IMR-90 (cell line): ENCODE data around the gene SEMA6A. TPM values are rescaled to one million over a fixed set of nuclear protein-coding genes. Genes with fewer than 3 reads are reported as not detected.

ENCODE experiments used
- ATAC-seq: fragments of 200-7000 bp; cut with Tn5 transposase; 2 replicates; pipeline ENCODE4 v1.9.1; 2020; ENCODE audit warnings: low read depth, mild to moderate bottlenecking, moderate library complexity
- BruUV-seq: library from RNA; stranded (reverse); fragments of 400-500 nt; replicated peaks from 2 replicates; lab custom pipeline; 2021; lab: Mats Ljungman, UMichigan
- CTCF ChIA-PET: fragments of 300-600 bp; formaldehyde crosslinking; extraction: SDS; loops from one replicate; lab custom pipeline; 2021; ENCODE audit warnings: antibody characterized with exemption; lab: Yijun Ruan, JAX
- POLR2A ChIA-PET: fragments of 300-600 bp; sonication (Branson Sonifier 250); formaldehyde crosslinking; loops from one replicate; lab custom pipeline; 2022; ENCODE audit warnings: antibody characterized with exemption; ENCODE audit not compliant: unreplicated experiment; lab: Charles Lee
- DNase-seq: peaks from one replicate; pipeline ENCODE4 v3.0.0; 2013
- H2AFZ ChIP-seq: replicated peaks from 2 replicates; pipeline ENCODE3; 2013; ENCODE audit warnings: low read length, mild to moderate bottlenecking; ENCODE audit not compliant: poor library complexity
- H2AK5ac ChIP-seq: 2 replicates; pipeline ENCODE4 v1.6.1; 2013; ENCODE audit warnings: low read depth, low read length, inconsistent platforms
- H2AK9ac ChIP-seq: replicated peaks from 2 replicates; pipeline ENCODE3; 2013; ENCODE audit warnings: mild to moderate bottlenecking, low read depth, low read length, moderate library complexity; ENCODE audit not compliant: poor library complexity
- H2BK120ac ChIP-seq: 2 replicates; pipeline ENCODE4 v1.6.1; 2013; ENCODE audit warnings: low read depth, low read length, inconsistent platforms
- H2BK15ac ChIP-seq: 3 replicates; pipeline ENCODE4 v1.6.1; 2013; ENCODE audit warnings: low read depth, low read length, inconsistent platforms
- H2BK20ac ChIP-seq: 2 replicates; pipeline ENCODE4 v1.6.1; 2013; ENCODE audit warnings: low read depth, mild to moderate bottlenecking, inconsistent platforms, low read length, moderate library complexity
- H2BK5ac ChIP-seq: 2 replicates; pipeline ENCODE4 v1.6.1; 2013; ENCODE audit warnings: mild to moderate bottlenecking, low read depth, low read length, inconsistent platforms; ENCODE audit not compliant: poor library complexity, severe bottlenecking
- H3K14ac ChIP-seq: replicated peaks from 2 replicates; pipeline ENCODE4 v1.6.1; 2013; ENCODE audit warnings: low read depth, low read length, inconsistent platforms
- H3K18ac ChIP-seq: 2 replicates; pipeline ENCODE4 v1.6.1; 2013; ENCODE audit warnings: low read depth, low read length, control low read depth
- H3K23ac ChIP-seq: 2 replicates; pipeline ENCODE4 v1.6.1; 2013; ENCODE audit warnings: low read depth, low read length, inconsistent platforms
- H3K27ac ChIP-seq: 2 replicates; pipeline ENCODE4 v1.5.1; 2013; ENCODE audit warnings: mild to moderate bottlenecking, control low read depth, low read length; ENCODE audit not compliant: insufficient read depth
- H3K27me3 ChIP-seq: 2 replicates; pipeline ENCODE4 v1.6.1; 2013; ENCODE audit warnings: low read length; ENCODE audit not compliant: control insufficient read depth, insufficient read depth
- H3K36me3 ChIP-seq: 2 replicates; pipeline ENCODE4 v1.6.1; 2013; ENCODE audit warnings: low read length, mixed read lengths; ENCODE audit not compliant: control insufficient read depth, insufficient read depth
- H3K4ac ChIP-seq: 2 replicates; pipeline ENCODE4 v1.6.1; 2013; ENCODE audit warnings: low read depth, low read length, inconsistent platforms
- H3K4me1 ChIP-seq: 2 replicates; pipeline ENCODE4 v1.6.1; 2013; ENCODE audit warnings: low read length, mixed read lengths; ENCODE audit not compliant: control insufficient read depth, insufficient read depth
- H3K4me2 ChIP-seq: 2 replicates; pipeline ENCODE4 v1.6.1; 2013; ENCODE audit warnings: low read depth, mild to moderate bottlenecking, control low read depth, low read length, moderate library complexity
- H3K4me3 ChIP-seq: 2 replicates; pipeline ENCODE4 v1.5.1; 2013; ENCODE audit warnings: low read depth, mild to moderate bottlenecking, control low read depth, low read length, moderate library complexity; ENCODE audit not compliant: insufficient read depth
- H3K56ac ChIP-seq: 2 replicates; pipeline ENCODE4 v1.6.1; 2013; ENCODE audit warnings: low read length, inconsistent platforms; ENCODE audit not compliant: insufficient read depth; ENCODE audit errors: extremely low read depth
- H3K79me1 ChIP-seq, 2 experiments: 2 replicates each; pipeline ENCODE4 v1.6.1; 2013; ENCODE audit warnings: low read length in 2 of 2, inconsistent platforms in 1 of 2, low read depth in 1 of 2
- H3K9ac ChIP-seq: 2 replicates; pipeline ENCODE4 v1.6.1; 2013; ENCODE audit warnings: low read depth, low read length, control low read depth
- H3K9me1 ChIP-seq: 2 replicates; pipeline ENCODE4 v1.6.1; 2013; ENCODE audit warnings: low read length, inconsistent platforms; ENCODE audit not compliant: insufficient read depth
- H3K9me3 ChIP-seq: 2 replicates; pipeline ENCODE4 v1.6.1; 2013; ENCODE audit warnings: low read length; ENCODE audit not compliant: control insufficient read depth, insufficient read depth
- H4K20me1 ChIP-seq: 2 replicates; pipeline ENCODE4 v1.6.1; 2013; ENCODE audit warnings: low read length, inconsistent platforms; ENCODE audit not compliant: insufficient read depth
- H4K5ac ChIP-seq: 2 replicates; pipeline ENCODE4 v1.6.1; 2013; ENCODE audit warnings: mild to moderate bottlenecking, low read depth, low read length, control low read depth
- H4K8ac ChIP-seq, 2 experiments: 2 replicates each; pipeline ENCODE4 v1.6.1; 2013; ENCODE audit warnings: low read depth in 2 of 2, low read length in 2 of 2, control low read depth in 1 of 2, inconsistent platforms in 1 of 2
- H4K91ac ChIP-seq: 2 replicates; pipeline ENCODE4 v1.6.1; 2013; ENCODE audit warnings: low read depth, low read length, inconsistent platforms; ENCODE audit not compliant: insufficient read depth
- FOS ChIP-seq: fragments of 150-350 bp; IDR thresholded peaks from 2 replicates; pipeline ENCODE4 v1.6.1; 2016; ENCODE audit warnings: low read depth, low read length
- MAFK ChIP-seq: IDR thresholded peaks from 2 replicates; pipeline ENCODE4 v1.6.1; 2012; ENCODE audit warnings: low read depth, low read length, improper control_type of control experiment
- MAZ ChIP-seq: IDR thresholded peaks from 2 replicates; pipeline ENCODE4 v1.6.1; 2012; ENCODE audit warnings: low read depth, mild to moderate bottlenecking, low read length, improper control_type of control experiment, moderate library complexity, borderline replicate concordance
- RFX5 ChIP-seq: IDR thresholded peaks from 2 replicates; pipeline ENCODE4 v1.8.0; 2012; ENCODE audit warnings: low read depth, mild to moderate bottlenecking, low read length, moderate library complexity
- WGBS, 2 experiments: methylation state at CpG; one replicate each; pipeline versions ENCODE4 v1.1.5 to v1.1.7; 2013; ENCODE audit warnings: missing lambda C conversion rate in 2 of 2; ENCODE audit not compliant: insufficient read length in 1 of 2; ENCODE audit errors: extremely low coverage in 2 of 2; 5-methylcytosine and 5-hydroxymethylcytosine counted together
- dilution Hi-C: fragments of 300-500 bp; cut with HindIII; formaldehyde crosslinking; loops from one replicate; pipeline ENCODE4 v1.14.3; 2018; ENCODE audit warnings: low sequenced_read_pairs; ENCODE audit not compliant: unreplicated experiment
- in situ Hi-C: fragments of 300-500 bp; cut with MboI; formaldehyde crosslinking; loops from 3 replicates; pipeline ENCODE4 v1.14.3; 2019; ENCODE audit warnings: low sequenced_read_pairs, inconsistent platforms, mixed read lengths
- intact Hi-C: fragments of 100-400 bp; cut with micrococcal nuclease; formaldehyde crosslinking; loops from 2 replicates; pipeline ENCODE4 v1.10.0; 2022
- polyA plus RNA-seq, 3 experiments: library from polyadenylated mRNA; depleted of rRNA; stranded (reverse); fragments of >200 nt; gene quantifications; 2 replicates each; pipeline ENCODE4 v1.2.3, GENCODE V29; 2012; ENCODE audit warnings: low replicate concordance in 1 of 3
- total RNA-seq: library from RNA; depleted of rRNA; stranded (reverse); fragments of >200 nt; gene quantifications from 2 replicates; pipeline ENCODE4 v1.2.3, GENCODE V29; 2012

Gene SEMA6A
- total and polyA plus RNA-seq, 2 of the 4 experiments (the other 2 are of a cell fraction): 0.27 to 0.36 TPM

DNA sequence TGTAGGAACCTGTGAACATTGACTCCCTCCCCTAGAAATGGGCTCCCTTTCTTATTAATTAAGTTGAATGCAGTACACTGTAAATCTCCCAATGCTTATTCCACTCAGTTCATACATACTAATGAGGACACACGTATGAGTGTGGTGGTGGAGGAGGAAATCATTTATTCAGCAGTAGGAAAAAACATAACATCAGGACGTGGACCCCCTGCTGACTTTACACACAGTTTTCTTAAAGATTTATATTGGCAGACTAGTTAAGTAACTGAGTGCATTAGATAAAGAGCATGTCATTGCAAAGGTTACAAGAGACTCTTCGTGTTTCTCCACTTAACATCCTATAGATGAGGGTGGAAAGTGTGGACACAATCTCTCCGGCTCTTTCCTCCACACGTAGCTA, 37.8 kb upstream of the SEMA6A start:
- no peaks in the 10 kb centered on the region for H4K20me1 ChIP-seq
- ChIA-PET POLR2A (no interaction called here), CTCF (no interaction called here)
- no peak overlapping the region for H2BK5ac ChIP-seq
- H3K27me3 ChIP-seq: no peaks in the 10 kb centered on the region
- no peak overlapping the region for H3K4me3 ChIP-seq
- H3K4me2 ChIP-seq: no peak overlapping the region
- no TSS peak for BruUV-seq
- H3K4ac ChIP-seq: no peak overlapping the region
- H2BK20ac ChIP-seq: no peak overlapping the region
- in situ Hi-C loops (no loop called here), dilution Hi-C loops (no loop called here), intact Hi-C loops (no loop called here)
- no peak overlapping the region for H3K23ac ChIP-seq
- no peak overlapping the region for H2AK9ac ChIP-seq
- H3K9ac ChIP-seq: no peak overlapping the region
- TF ChIP-seq RFX5: no peak
- no peak for TF ChIP-seq MAFK
- no peak for TF ChIP-seq MAZ
- no peak for TF ChIP-seq FOS
- no peak overlapping the region for H3K56ac ChIP-seq
- H2BK15ac ChIP-seq: no peak overlapping the region
- no peaks in the 10 kb centered on the region for H3K4me1 ChIP-seq
- peaks cover 4% of the 10 kb centered on the region; the same call in 1 of the 2 replicates for H3K9me3 ChIP-seq
- no peaks in the 10 kb centered on the region for H3K79me1 ChIP-seq
- no peak overlapping the region for H3K27ac ChIP-seq
- H3K9me1 ChIP-seq: no peaks in the 10 kb centered on the region
- no peak for DNase-seq
- no peak overlapping the region for H3K18ac ChIP-seq
- no peak overlapping the region for H4K91ac ChIP-seq
- no peak overlapping the region for H2AK5ac ChIP-seq
- no peak overlapping the region for H3K14ac ChIP-seq
- no CpG with 5 or more reads among the region's 5 CpGs for WGBS, 2 experiments
- H4K8ac ChIP-seq: no peak overlapping the region
- H3K36me3 ChIP-seq: no peaks in the 10 kb centered on the region
- H4K5ac ChIP-seq: no peak overlapping the region
- no peak for ATAC-seq
- H2AFZ ChIP-seq: no peak overlapping the region
- no peak overlapping the region for H2BK120ac ChIP-seq
